ENCODE data around the gene DPP3. TPM values are rescaled to one million over a fixed set of nuclear protein-coding genes. Genes with fewer than 3 reads are reported as not detected.

The DPP3 gene
- total and polyA plus RNA-seq, 2 of the 4 experiments (the other 2 are of a cell fraction), result 51.8 to 66.3 TPM

DNA sequence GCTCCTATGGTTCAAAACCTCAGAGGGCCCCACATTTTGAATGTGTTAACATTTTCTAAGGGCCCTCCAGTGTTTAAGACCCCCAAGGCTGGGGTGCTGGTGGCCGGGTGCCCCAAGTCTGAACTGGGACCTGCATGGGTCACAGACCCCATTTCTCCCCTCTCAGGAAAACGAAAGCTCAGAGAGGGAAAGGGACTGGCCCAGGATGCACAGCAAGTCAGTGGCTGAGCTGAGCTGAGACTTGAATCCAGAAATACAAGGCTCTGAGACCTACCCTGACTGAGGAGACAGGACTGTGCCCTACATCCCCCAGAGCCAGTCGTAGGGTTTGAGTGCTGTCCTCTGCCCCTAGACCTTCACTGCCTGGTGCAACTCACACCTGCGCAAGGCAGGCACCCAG is 70.7 kb downstream of the DPP3 start:
- Histone ChIP-seq H2BK5ac (ENCODE audit: low read depth, low read length, poor library complexity, severe bottlenecking) (no peak overlapping the region), H3K79me1 (ENCODE audit: low read depth in 1 of 2, low read length in 2 of 2) (no peaks in the 10 kb centered on the region), H3K23ac (ENCODE audit: low read depth, low read length) (no peak overlapping the region), H2AK5ac (ENCODE audit: low read depth, low read length) (no peak overlapping the region), H4K8ac (ENCODE audit: low read depth in 2 of 2, low read length in 2 of 2) (no peak overlapping the region), H3K4ac (ENCODE audit: low read depth, low read length) (no peak overlapping the region), H2BK15ac (ENCODE audit: low read depth, low read length) (no peak overlapping the region), H3K14ac (replicated peaks; ENCODE audit: low read depth, low read length) (no peak overlapping the region), H2BK120ac (ENCODE audit: low read depth, low read length) (no peak overlapping the region), H3K27me3 (ENCODE audit: control insufficient read depth, insufficient read depth, low read length) (peaks cover 34% of the 10 kb centered on the region), H3K9me1 (ENCODE audit: insufficient read depth, low read length) (no peaks in the 10 kb centered on the region), H4K20me1 (ENCODE audit: insufficient read depth, low read length) (no peaks in the 10 kb centered on the region), H3K9ac (ENCODE audit: low read depth, low read length) (no peak overlapping the region), H3K18ac (ENCODE audit: low read depth, low read length) (no peak overlapping the region), H4K5ac (ENCODE audit: low read depth, low read length) (no peak overlapping the region), H3K4me2 (ENCODE audit: low read depth, low read length) (no peak overlapping the region), H2BK20ac (ENCODE audit: low read depth, low read length) (no peak overlapping the region), H3K27ac (ENCODE audit: insufficient read depth, low read length) (no peak overlapping the region), H3K56ac (ENCODE audit: extremely low read depth, insufficient read depth, low read length) (no peak overlapping the region), H2AFZ (replicated peaks; ENCODE audit: low read length, poor library complexity) (no peak overlapping the region), H3K9me3 (ENCODE audit: control insufficient read depth, insufficient read depth, low read length) (no peaks in the 10 kb centered on the region), H4K91ac (ENCODE audit: insufficient read depth, low read depth, low read length) (no peak overlapping the region), H3K4me3 (ENCODE audit: insufficient read depth, low read depth, low read length) (no peak overlapping the region), H3K4me1 (ENCODE audit: control insufficient read depth, insufficient read depth, low read length) (no peaks in the 10 kb centered on the region; the same call in 1 of the 2 replicates), H3K36me3 (ENCODE audit: control insufficient read depth, insufficient read depth, low read length) (no peaks in the 10 kb centered on the region), H2AK9ac (replicated peaks; ENCODE audit: low read depth, low read length, poor library complexity) (no peak overlapping the region)
- no TSS peak for BruUV-seq (replicated peaks)
- ChIA-PET POLR2A (ENCODE audit: unreplicated experiment) (no interaction called here), CTCF (no interaction called here)
- no peak for ATAC-seq (ENCODE audit: low read depth)
- intact Hi-C loops (cut with micrococcal nuclease) (no loop called here), in situ Hi-C loops (cut with MboI; ENCODE audit: low sequenced_read_pairs) (no loop called here), dilution Hi-C loops (cut with HindIII; ENCODE audit: low sequenced_read_pairs, unreplicated experiment) (no loop called here)
- DNase-seq, result no peak
- no CpG with 5 or more reads among the region's 4 CpGs for WGBS, 2 experiments (ENCODE audit: extremely low coverage in 2 of 2, insufficient read length in 1 of 2)
- TF ChIP-seq, protein P1, sequence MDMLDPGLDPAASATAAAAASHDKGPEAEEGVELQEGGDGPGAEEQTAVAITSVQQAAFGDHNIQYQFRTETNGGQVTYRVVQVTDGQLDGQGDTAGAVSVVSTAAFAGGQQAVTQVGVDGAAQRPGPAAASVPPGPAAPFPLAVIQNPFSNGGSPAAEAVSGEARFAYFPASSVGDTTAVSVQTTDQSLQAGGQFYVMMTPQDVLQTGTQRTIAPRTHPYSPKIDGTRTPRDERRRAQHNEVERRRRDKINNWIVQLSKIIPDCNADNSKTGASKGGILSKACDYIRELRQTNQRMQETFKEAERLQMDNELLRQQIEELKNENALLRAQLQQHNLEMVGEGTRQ (IDR thresholded peaks at IDR 0.05; ENCODE audit: low read depth, low read length), result no peak
- TF ChIP-seq CEBPB (IDR thresholded peaks at IDR 0.05; ENCODE audit: low read depth, low read length), result no peak
- TF ChIP-seq RFX5 (IDR thresholded peaks at IDR 0.05; ENCODE audit: low read depth, low read length), result no peak
- TF ChIP-seq MXI1 (IDR thresholded peaks at IDR 0.05; ENCODE audit: borderline replicate concordance, low read depth, low read length), result no peak
- no peak for TF ChIP-seq FOS (IDR thresholded peaks at IDR 0.05; ENCODE audit: low read depth, low read length)
- TF ChIP-seq MAZ (IDR thresholded peaks at IDR 0.05; ENCODE audit: borderline replicate concordance, low read depth, low read length), result no peak
- TF ChIP-seq BHLHE40 (IDR thresholded peaks at IDR 0.05; ENCODE audit: low read depth, low read length), result no peak
- no peak for TF ChIP-seq RCOR1 (IDR thresholded peaks at IDR 0.05; ENCODE audit: insufficient replicate concordance, low read length)
- no peak for TF ChIP-seq CTCF (conservative IDR thresholded peaks at IDR 0.05; ENCODE audit: low read depth, low read length)
- no peak for TF ChIP-seq CHD1 (IDR thresholded peaks at IDR 0.05; ENCODE audit: low read depth, low read length)
- TF ChIP-seq NFE2L2 (IDR thresholded peaks at IDR 0.05; ENCODE audit: low read depth, low read length), result no peak
- no peak for TF ChIP-seq POLR2A (IDR thresholded peaks at IDR 0.05; ENCODE audit: low read depth, low read length)
- no peak for TF ChIP-seq ELK1 (IDR thresholded peaks at IDR 0.05; ENCODE audit: borderline replicate concordance, low read depth, low read length)
- TF ChIP-seq SMC3 (IDR thresholded peaks at IDR 0.05; ENCODE audit: low read depth, low read length), result no peak
- no peak for TF ChIP-seq MAFK (IDR thresholded peaks at IDR 0.05; ENCODE audit: low read depth, low read length)
- TF ChIP-seq RAD21 (IDR thresholded peaks at IDR 0.05; ENCODE audit: low read length), result no peak

Measured in IMR-90 (cell line).